ENCODE data around the gene LIMA1.
A peak's percentile ranks its signal among the peaks of the same experiment; 100 is the strongest.

Gene LIMA1

GRCh38 chr12:50282721-50283228, 545 bp downstream of the LIMA1 start:
- H3K4me2 ChIP-seq (ENCODE audit: low read depth, low read length): peak overlapping the region; percentile 75
- DNase-seq: no peak
- no peaks in the 10 kb centered on the region for H3F3A ChIP-seq (ENCODE audit: insufficient read depth, low read length)
- TF ChIP-seq EZH2phosphoT487 (IDR thresholded peaks at IDR 0.05; ENCODE audit: low read length) (no peak), CTCF (IDR thresholded peaks at IDR 0.05; ENCODE audit: low read length) (no peak), EZH2 (optimal IDR thresholded peaks at IDR 0.05; ENCODE audit: low read depth, low read length) (no peak)
- H3K4me1 ChIP-seq (ENCODE audit: low read length): no peaks in the 10 kb centered on the region; the same call in 1 of the 2 replicates
- H3K27me3 ChIP-seq (replicated peaks; ENCODE audit: insufficient read depth, low read length): no peaks in the 10 kb centered on the region
- H3K9ac ChIP-seq (ENCODE audit: low read length): peak overlapping the region; percentile 39; the same call in 1 of the 2 replicates
- H3K9me3 ChIP-seq (replicated peaks; ENCODE audit: insufficient read depth, low read length): no peaks in the 10 kb centered on the region
- peaks cover 6% of the 10 kb centered on the region; the same call in 1 of the 2 replicates for H3K79me2 ChIP-seq (ENCODE audit: low read length)
- H3K27ac ChIP-seq (ENCODE audit: low read length): no peak overlapping the region
- H3K9me2 ChIP-seq (replicated peaks; ENCODE audit: insufficient read depth, low read length): no peaks in the 10 kb centered on the region
- H3K4me3 ChIP-seq (ENCODE audit: low read length): peak overlapping the region; percentile 68
- peak overlapping the region; percentile 81 for H2AFZ ChIP-seq (ENCODE audit: low read length)
- H3K36me3 ChIP-seq (replicated peaks; ENCODE audit: insufficient read depth, low read length): no peaks in the 10 kb centered on the region
- H4K20me1 ChIP-seq (ENCODE audit: insufficient read depth, low read length): no peaks in the 10 kb centered on the region

- Histone ChIP-seq H3K9me3 (replicated peaks; ENCODE audit: insufficient read depth, low read length) (no peaks in the 10 kb centered on the region), H3K36me3 (replicated peaks; ENCODE audit: insufficient read depth, low read length) (no peaks in the 10 kb centered on the region), H3K4me1 (ENCODE audit: low read length) (no peaks in the 10 kb centered on the region; the same call in 1 of the 2 replicates), H3F3A (ENCODE audit: insufficient read depth, low read length) (no peaks in the 10 kb centered on the region), H3K4me2 (ENCODE audit: low read depth, low read length) (no peak overlapping the region), H3K9ac (ENCODE audit: low read length) (no peak overlapping the region), H3K4me3 (ENCODE audit: low read length) (no peak overlapping the region), H3K9me2 (replicated peaks; ENCODE audit: insufficient read depth, low read length) (no peaks in the 10 kb centered on the region), H3K27me3 (replicated peaks; ENCODE audit: insufficient read depth, low read length) (no peaks in the 10 kb centered on the region), H2AFZ (ENCODE audit: low read length) (no peak overlapping the region), H3K27ac (ENCODE audit: low read length) (no peak overlapping the region), H3K79me2 (ENCODE audit: low read length) (peaks cover 6% of the 10 kb centered on the region; the same call in 1 of the 2 replicates), H4K20me1 (ENCODE audit: insufficient read depth, low read length) (no peaks in the 10 kb centered on the region)
- DNase-seq: no peak
- TF ChIP-seq CTCF (IDR thresholded peaks at IDR 0.05; ENCODE audit: low read length) (no peak), EZH2 (optimal IDR thresholded peaks at IDR 0.05; ENCODE audit: low read depth, low read length) (no peak), EZH2phosphoT487 (IDR thresholded peaks at IDR 0.05; ENCODE audit: low read length) (no peak)
These were observed 3.8 kb downstream of the LIMA1 start for GRCh38 chr12:50279501-50279900.

GRCh38 chr12:50276912-50277671, 6.2 kb downstream of the LIMA1 start:
- Histone ChIP-seq H2AFZ (ENCODE audit: low read length) (no peak overlapping the region), H3K79me2 (ENCODE audit: low read length) (no peaks in the 10 kb centered on the region), H4K20me1 (ENCODE audit: insufficient read depth, low read length) (no peaks in the 10 kb centered on the region), H3K4me3 (ENCODE audit: low read length) (no peak overlapping the region), H3K9ac (ENCODE audit: low read length) (no peak overlapping the region), H3K4me1 (ENCODE audit: low read length) (no peaks in the 10 kb centered on the region), H3K27me3 (replicated peaks; ENCODE audit: insufficient read depth, low read length) (no peaks in the 10 kb centered on the region), H3K4me2 (ENCODE audit: low read depth, low read length) (no peak overlapping the region), H3F3A (ENCODE audit: insufficient read depth, low read length) (no peaks in the 10 kb centered on the region), H3K9me2 (replicated peaks; ENCODE audit: insufficient read depth, low read length) (no peaks in the 10 kb centered on the region), H3K27ac (ENCODE audit: low read length) (no peak overlapping the region), H3K36me3 (replicated peaks; ENCODE audit: insufficient read depth, low read length) (no peaks in the 10 kb centered on the region), H3K9me3 (replicated peaks; ENCODE audit: insufficient read depth, low read length) (no peaks in the 10 kb centered on the region)
- no peak for DNase-seq
- no peak for TF ChIP-seq CTCF (IDR thresholded peaks at IDR 0.05; ENCODE audit: low read length)
- no peak for TF ChIP-seq EZH2 (optimal IDR thresholded peaks at IDR 0.05; ENCODE audit: low read depth, low read length)
- TF ChIP-seq EZH2phosphoT487 (IDR thresholded peaks at IDR 0.05; ENCODE audit: low read length): no peak

Data from MM.1S (cell line).